NCI-H2171 (cell line): Measurements from ENCODE around the gene SNX4.
"Not testable (repeated sequence)": the region's sequence is repeated elsewhere in the genome, so short reads cannot be mapped to it uniquely, and the experiment has no call there.

Experiments used
- DNase-seq: peaks from one replicate; lab custom pipeline; 2025; lab: John Stamatoyannopoulos, UW

SNX4 gene

DNA sequence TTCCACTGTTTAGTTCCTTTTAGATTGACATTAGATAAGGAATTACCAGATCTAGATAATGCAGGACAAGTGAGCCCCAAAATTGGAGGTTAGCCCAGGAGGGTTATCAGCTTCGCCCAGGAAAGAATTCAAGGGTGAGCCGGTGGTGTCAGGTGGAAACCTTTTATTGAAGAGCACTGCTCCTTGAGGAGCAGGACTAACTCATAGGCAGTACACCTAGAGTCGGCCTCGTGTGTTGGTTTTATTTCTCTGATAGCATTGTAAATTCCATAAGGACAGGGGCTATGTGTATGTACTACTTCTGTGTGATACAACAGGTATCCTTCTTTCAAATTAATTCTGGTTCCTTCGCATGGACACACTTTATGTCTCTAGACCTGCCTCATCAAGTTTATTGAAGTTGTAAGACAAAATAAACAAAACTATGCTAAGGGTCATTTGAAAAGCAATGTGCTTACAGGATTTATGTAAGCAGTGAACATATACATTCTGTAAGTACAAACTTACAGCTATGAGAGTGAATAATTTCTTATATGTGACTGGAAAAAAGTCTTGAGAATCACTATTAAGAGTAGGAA is 57.2 kb downstream of the SNX4 start:
- DNase-seq: no peak

DNA sequence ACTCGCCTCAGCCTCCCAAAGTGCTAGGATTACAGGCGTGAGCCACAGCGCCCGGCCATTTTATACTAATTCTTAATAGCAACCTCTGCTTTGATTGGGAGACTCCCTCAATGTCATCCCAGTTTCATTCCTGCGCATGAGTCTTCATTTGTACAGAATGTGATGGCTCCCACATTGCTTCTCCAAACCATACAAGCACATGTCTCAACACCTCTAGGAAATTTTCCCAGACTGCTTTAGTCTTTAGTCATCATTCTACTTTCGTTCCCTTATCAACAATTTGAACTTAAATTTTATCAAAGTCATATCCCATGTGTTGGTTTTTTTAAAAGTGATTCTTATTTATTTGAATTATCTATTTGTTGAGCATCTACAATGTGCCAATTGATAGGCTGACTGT is 58.1 kb downstream of the SNX4 start:
- no peak for DNase-seq

DNA sequence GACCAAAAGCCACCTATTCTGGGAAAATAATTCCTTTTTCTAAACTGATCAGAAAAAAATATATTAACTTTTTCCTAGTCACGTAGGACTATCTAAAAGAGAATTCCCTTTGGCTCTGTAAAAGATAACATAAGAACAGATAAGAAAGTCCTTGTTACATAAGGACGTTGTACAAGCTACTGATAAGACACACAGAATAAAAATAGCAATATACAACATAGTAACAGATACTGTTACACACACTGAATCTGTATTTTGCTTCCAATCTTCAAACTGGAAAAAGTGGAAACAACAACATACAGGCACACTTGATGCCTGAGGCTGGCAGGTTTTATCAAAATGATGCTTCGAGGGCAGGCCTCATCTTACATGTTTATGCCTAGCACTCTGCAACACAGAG is 59.8 kb downstream of the SNX4 start:
- no peak for DNase-seq

GRCh38 chr3:125443923-125444322 is 76.1 kb downstream of the SNX4 start:
- DNase-seq: no peak

DNA sequence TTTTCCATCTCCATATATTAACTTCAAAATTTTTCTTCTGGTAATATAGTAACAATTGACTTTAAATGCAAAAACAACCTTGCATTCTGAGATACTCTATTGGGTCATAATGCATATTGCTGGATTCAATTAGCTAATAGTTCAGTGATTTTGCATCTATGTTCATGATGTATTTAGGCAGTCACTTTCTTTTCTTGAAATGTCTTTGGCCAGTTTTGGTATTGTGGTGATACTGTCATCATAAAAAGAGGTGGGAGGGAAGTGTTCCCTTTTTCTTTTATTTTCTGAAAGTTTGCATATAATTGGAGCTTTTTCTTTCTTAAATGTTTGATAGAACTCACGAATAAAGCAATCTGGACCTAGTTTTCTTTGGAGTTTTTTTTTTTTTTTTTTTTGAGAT is 77.5 kb downstream of the SNX4 start:
- no peak for DNase-seq

- no peak for DNase-seq
Measured at GRCh38 chr3:125440970-125441369, 79.0 kb downstream of the SNX4 start.

DNA sequence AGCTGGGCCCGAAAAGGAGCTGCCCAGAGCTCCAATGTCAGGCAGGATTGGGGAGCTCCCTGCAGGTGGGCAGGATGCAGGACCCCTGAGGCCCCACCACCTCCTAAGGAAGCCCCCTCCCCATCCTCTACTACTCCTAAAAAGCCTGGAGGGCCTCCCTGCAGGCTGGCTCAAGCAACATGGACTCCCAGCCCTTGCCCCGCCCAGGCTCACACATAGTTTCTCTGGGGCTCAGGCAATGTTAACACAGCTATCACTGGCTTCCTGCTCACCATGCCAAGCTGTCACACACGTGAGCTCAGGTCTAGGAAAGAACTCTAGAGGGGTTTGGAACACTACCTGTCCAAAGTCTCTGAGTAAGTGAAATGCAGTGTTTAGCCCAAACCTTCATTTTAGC is 79.4 kb downstream of the SNX4 start:
- no peak for DNase-seq

- no peak for DNase-seq
Measured at GRCh38 chr3:125437631-125438435, 82.2 kb downstream of the SNX4 start.

DNA sequence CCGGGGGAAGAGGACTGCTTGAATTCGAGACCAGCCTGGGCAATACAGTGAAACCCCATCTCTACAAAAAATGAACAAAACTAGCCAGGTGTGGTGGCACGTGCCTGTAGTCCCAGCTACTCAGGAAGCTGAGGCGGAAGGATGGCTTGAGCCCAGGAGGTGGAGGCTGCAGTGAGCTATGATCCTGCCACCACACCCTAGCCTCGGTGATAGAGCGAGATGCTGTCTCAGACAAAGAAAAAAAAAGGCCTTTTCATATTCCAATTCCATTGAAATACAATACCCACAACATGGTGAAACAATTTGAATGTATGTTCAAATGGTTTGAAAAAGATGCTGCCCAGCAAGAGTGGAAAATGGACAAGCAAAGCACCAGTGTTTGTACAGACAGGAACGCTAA is 83.1 kb downstream of the SNX4 start:
- no peak for DNase-seq

DNA sequence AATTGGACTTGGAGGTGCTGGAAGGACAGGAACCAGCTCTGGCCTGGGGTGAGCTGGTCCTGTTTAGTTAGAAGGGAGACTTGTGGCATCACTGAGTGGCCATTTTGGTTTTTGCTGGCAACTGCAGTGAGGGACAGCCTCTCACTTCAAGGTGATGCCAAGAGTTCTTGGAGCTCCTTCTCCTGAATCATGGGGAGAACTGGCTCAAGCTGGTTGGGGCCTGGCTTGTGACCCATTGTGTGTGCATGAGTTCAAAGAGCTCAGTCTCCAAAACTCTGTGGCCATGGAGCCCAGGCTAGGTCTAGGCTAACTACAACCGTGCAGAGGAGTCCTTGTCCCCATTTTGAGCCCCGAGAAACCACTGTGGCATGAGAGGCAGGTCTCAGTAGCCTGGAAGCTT is 84.8 kb downstream of the SNX4 start:
- no peak for DNase-seq

DNA sequence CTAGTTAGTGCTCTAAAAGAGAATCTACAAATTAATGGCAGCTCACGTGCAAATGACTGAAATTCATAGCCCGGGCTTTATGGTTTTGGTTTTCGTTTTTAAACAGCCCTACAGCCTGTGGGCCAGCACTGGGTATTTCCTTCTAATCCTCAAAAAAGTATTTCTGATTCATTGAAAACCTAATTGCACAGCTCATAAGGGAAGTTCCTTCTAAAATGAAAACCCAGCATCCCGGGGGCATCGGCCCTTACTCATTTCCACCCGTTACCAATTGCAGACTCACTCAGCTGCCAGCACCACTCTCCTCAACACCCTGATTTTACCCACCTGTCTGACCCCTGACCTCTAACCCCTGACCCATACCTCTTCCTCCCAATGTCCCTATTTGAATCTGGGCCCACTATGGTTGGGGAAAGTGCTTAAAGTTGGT is 85.4 kb downstream of the SNX4 start:
- DNase-seq: no peak

GRCh38 chr3:125433611-125434041 is 86.4 kb downstream of the SNX4 start:
- no peak for DNase-seq

GRCh38 chr3:125433091-125433534 is 86.9 kb downstream of the SNX4 start:
- DNase-seq: no peak

DNA sequence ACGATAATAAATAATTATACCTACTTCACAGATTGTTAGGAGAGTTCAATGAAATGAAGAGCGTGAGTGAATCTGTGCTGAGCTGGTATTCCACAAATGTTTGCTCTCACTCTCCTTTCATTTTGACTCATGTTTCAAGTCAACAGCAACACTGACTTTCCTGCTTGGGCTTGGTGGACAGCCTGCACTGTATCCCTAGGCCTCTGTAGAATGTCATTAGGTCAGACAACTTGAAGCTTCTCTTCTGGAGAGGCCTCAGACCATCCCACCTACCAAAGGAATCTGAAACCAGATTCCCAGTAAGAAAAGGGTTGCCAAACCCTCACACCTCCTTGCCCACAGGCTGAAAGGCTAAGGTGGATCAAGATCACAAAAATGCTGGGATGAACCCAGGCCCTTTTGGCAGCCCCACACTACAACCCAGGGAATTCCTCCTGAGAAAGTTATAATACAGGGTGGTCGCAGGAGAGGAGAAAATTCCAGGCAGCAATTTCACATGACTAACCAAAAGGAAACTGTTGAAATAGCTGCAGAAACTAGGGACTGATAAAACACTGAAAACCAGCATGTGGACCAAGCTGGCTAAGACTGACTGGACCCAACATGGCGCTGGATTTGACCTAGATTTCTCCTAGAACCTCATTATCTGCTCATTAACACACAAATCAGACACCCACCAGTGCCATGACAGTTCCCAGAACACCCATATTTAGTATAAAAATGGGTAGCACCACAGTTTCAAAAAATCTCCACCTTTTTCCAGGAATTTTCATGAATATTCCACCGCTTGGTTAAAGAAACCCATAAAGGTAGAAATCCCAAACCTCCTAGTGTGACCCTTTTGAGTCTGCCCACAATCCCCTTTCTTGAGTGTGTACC is 87.9 kb downstream of the SNX4 start:
- DNase-seq: no peak

DNA sequence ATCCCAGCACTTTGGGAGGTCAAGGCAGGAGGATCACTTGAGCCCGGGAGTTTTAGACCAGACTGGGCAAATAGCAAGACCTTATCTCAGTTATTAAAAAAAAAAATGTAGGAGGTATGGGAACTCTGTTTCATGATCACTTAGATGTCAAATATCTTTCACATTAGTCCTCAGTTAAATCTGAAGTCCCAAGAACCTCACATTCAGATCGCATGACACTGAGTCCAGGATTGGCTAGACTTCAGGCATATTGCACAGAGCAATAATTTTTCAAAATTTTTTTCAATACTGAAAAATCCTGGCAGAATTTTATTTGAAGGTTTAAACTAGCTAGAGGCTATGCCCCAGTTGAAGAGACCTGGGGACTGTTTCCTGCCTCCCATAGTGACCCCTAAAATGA is 88.6 kb downstream of the SNX4 start:
- no peak for DNase-seq

- no peak for DNase-seq
Measured at GRCh38 chr3:125428216-125428830, 91.7 kb downstream of the SNX4 start.

GRCh38 chr3:125418306-125418705 is 101.7 kb downstream of the SNX4 start:
- no peak for DNase-seq

GRCh38 chr3:125416235-125416634 is 103.8 kb downstream of the SNX4 start:
- DNase-seq: no peak

GRCh38 chr3:125414669-125415068 is 105.3 kb downstream of the SNX4 start:
- no peak for DNase-seq

GRCh38 chr3:125410922-125411321 is 109.1 kb downstream of the SNX4 start:
- DNase-seq: no peak

DNA sequence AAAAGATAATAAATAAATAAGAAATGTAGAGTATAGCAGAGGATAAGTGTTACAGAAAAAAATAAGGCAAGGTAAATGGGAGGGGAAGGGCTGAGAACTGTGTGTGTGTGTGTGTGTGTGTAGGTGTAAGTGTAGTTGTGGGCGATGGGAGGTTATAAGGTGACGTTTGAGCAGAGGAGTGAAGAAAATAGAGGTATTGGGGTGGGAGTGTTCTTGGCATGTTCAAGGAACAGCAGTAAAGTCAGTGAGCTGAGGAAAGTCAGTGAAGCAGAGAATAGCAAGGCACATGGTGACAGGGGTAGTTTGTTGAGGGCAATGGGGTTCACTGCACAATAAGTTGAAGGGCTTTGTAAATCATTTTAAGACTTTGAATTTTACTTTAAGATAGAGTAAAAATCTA is 113.9 kb downstream of the SNX4 start:
- DNase-seq: no peak

DNA sequence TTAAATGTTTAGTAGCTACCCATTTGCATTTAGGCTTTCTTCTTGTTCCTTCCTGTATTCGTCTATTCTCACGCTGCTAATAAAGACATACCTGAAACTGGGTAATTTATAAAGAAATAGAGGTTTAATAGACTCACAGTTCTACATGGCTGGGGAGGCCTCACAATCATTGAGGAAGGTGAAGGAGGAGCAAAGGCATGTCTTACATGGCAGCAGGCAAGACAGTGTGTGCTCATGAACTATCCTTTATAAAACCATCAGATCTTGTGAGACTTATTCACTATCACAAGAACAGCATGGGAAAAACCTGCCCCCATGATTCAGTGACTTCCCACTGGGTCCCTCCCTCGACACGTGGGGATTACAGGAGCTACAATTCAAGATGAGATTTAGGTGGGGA is 114.5 kb downstream of the SNX4 start:
- not testable (repeated sequence) for DNase-seq
